MM.1S (cell line): ENCODE data around the gene NOXRED1.

Experiments
- DNase-seq: peaks from one replicate; pipeline ENCODE4 v3.0.0-alpha.2; 2015
- H2AFZ ChIP-seq: fragments of 300-600 bp; sonication (generic); 2 replicates; pipeline ENCODE4 v1.6.0; 2016; ENCODE audit warnings: antibody characterized with exemption, low read length
- H3F3A ChIP-seq: fragments of 300-600 bp; sonication (generic); 2 replicates; pipeline ENCODE4 v1.6.1; 2016; ENCODE audit warnings: mild to moderate bottlenecking, antibody characterized with exemption, low read length, moderate library complexity, mixed read lengths; ENCODE audit not compliant: insufficient read depth
- H3K27ac ChIP-seq: fragments of 300-600 bp; sonication (generic); 2 replicates; pipeline ENCODE4 v1.5.1; 2016; ENCODE audit warnings: mild to moderate bottlenecking, low read length
- H3K27me3 ChIP-seq: fragments of 300-600 bp; sonication (generic); replicated peaks from 2 replicates; pipeline ENCODE4 v1.6.0; 2016; ENCODE audit warnings: low read length; ENCODE audit not compliant: insufficient read depth
- H3K36me3 ChIP-seq: fragments of 300-600 bp; sonication (generic); replicated peaks from 2 replicates; pipeline ENCODE4 v1.6.1; 2016; ENCODE audit warnings: mild to moderate bottlenecking, low read length, mixed read lengths; ENCODE audit not compliant: insufficient read depth
- H3K4me1 ChIP-seq: fragments of 300-600 bp; sonication (generic); 2 replicates; pipeline ENCODE4 v1.6.1; 2016; ENCODE audit warnings: low read length, mixed read lengths
- H3K4me2 ChIP-seq: fragments of 300-600 bp; sonication (generic); 2 replicates; pipeline ENCODE4 v1.6.0; 2016; ENCODE audit warnings: low read depth, low read length
- H3K4me3 ChIP-seq: fragments of 300-600 bp; sonication (generic); 2 replicates; pipeline ENCODE4 v1.5.1; 2016; ENCODE audit warnings: low read length, mixed read lengths
- H3K79me2 ChIP-seq: fragments of 300-600 bp; sonication (generic); 2 replicates; pipeline ENCODE4 v1.6.1; 2016; ENCODE audit warnings: mixed run types, low read length, mixed read lengths
- H3K9ac ChIP-seq: fragments of 300-600 bp; sonication (generic); 2 replicates; pipeline ENCODE4 v1.6.1; 2016; ENCODE audit warnings: low read length, mixed read lengths
- H3K9me2 ChIP-seq: fragments of 300-600 bp; sonication (generic); replicated peaks from 2 replicates; pipeline ENCODE4 v1.6.1; 2016; ENCODE audit warnings: mild to moderate bottlenecking, low read length, mixed read lengths; ENCODE audit not compliant: insufficient read depth
- H3K9me3 ChIP-seq: fragments of 300-600 bp; sonication (generic); replicated peaks from 2 replicates; pipeline ENCODE4 v1.6.1; 2016; ENCODE audit warnings: mild to moderate bottlenecking, low read length, mixed read lengths; ENCODE audit not compliant: insufficient read depth
- H4K20me1 ChIP-seq: fragments of 300-600 bp; sonication (generic); 2 replicates; pipeline ENCODE4 v1.6.1; 2016; ENCODE audit warnings: mild to moderate bottlenecking, low read length, moderate library complexity, mixed read lengths; ENCODE audit not compliant: insufficient read depth
- CTCF ChIP-seq: fragments of 300-600 bp; sonication (generic); IDR thresholded peaks from 2 replicates; pipeline ENCODE4 v1.5.1; 2016; ENCODE audit warnings: antibody characterized with exemption, low read length, mixed read lengths
- EZH2 ChIP-seq: fragments of 300-600 bp; sonication (generic); optimal IDR thresholded peaks from 2 replicates; pipeline ENCODE3; 2017; ENCODE audit warnings: low read depth, mild to moderate bottlenecking, antibody characterized with exemption, low read length, mixed read lengths
- EZH2phosphoT487 ChIP-seq: fragments of 300-600 bp; sonication (generic); IDR thresholded peaks from 2 replicates; pipeline ENCODE4 v1.6.1; 2018; ENCODE audit warnings: antibody characterized with exemption, low read length

The NOXRED1 gene

GRCh38 chr14:77469067-77469505, 45.8 kb upstream of the NOXRED1 start:
- no peak overlapping the region for H3K4me2 ChIP-seq
- no peaks in the 10 kb centered on the region for H3F3A ChIP-seq
- TF ChIP-seq EZH2phosphoT487 = no peak
- TF ChIP-seq CTCF = no peak
- TF ChIP-seq EZH2 = no peak
- DNase-seq = no peak
- no peaks in the 10 kb centered on the region for H3K79me2 ChIP-seq
- no peak overlapping the region for H2AFZ ChIP-seq
- H3K36me3 ChIP-seq = no peaks in the 10 kb centered on the region
- H3K4me3 ChIP-seq = no peak overlapping the region
- no peaks in the 10 kb centered on the region for H3K4me1 ChIP-seq
- no peaks in the 10 kb centered on the region for H3K9me2 ChIP-seq
- H3K27me3 ChIP-seq = no peaks in the 10 kb centered on the region
- H3K27ac ChIP-seq = no peak overlapping the region
- H3K9me3 ChIP-seq = no peaks in the 10 kb centered on the region
- no peak overlapping the region for H3K9ac ChIP-seq
- no peaks in the 10 kb centered on the region for H4K20me1 ChIP-seq

- no peaks in the 10 kb centered on the region for H3F3A ChIP-seq
- no peak overlapping the region for H3K4me3 ChIP-seq
- no peaks in the 10 kb centered on the region for H3K9me3 ChIP-seq
- H3K27me3 ChIP-seq = no peaks in the 10 kb centered on the region
- DNase-seq = no peak
- TF ChIP-seq EZH2phosphoT487 (no peak), CTCF (no peak), EZH2 (no peak)
- no peaks in the 10 kb centered on the region for H3K36me3 ChIP-seq
- no peak overlapping the region for H3K4me2 ChIP-seq
- H2AFZ ChIP-seq = no peak overlapping the region
- H3K79me2 ChIP-seq = no peaks in the 10 kb centered on the region
- no peak overlapping the region for H3K9ac ChIP-seq
- no peaks in the 10 kb centered on the region for H3K9me2 ChIP-seq
- H4K20me1 ChIP-seq = no peaks in the 10 kb centered on the region
- no peak overlapping the region for H3K27ac ChIP-seq
- no peaks in the 10 kb centered on the region for H3K4me1 ChIP-seq
Measured at GRCh38 chr14:77467801-77468200, 44.5 kb upstream of the NOXRED1 start.

GRCh38 chr14:77459072-77459723, 35.9 kb upstream of the NOXRED1 start:
- H3K79me2 ChIP-seq = peaks cover 46% of the 10 kb centered on the region

More at GRCh38 chr14:77459072-77459723, 35.9 kb upstream of the NOXRED1 start:
- Histone ChIP-seq H3K27ac (no peak overlapping the region; the same call in 1 of the 2 replicates), H3F3A (peaks cover 8% of the 10 kb centered on the region; the same call in 1 of the 2 replicates), H4K20me1 (no peaks in the 10 kb centered on the region), H2AFZ (no peak overlapping the region), H3K4me1 (peaks cover 9% of the 10 kb centered on the region), H3K9ac (peak overlapping the region; percentile 77; the same call in 1 of the 2 replicates), H3K9me2 (no peaks in the 10 kb centered on the region), H3K36me3 (0 out of 2 replicates have a peak, but pooled peaks cover 7% of the 10 kb centered on the region), H3K9me3 (no peaks in the 10 kb centered on the region), H3K27me3 (no peaks in the 10 kb centered on the region), H3K4me3 (peak overlapping the region; percentile 88), H3K4me2 (peak overlapping the region; percentile 86)
- TF ChIP-seq EZH2phosphoT487 (no peak), CTCF (peak; percentile 44)
- DNase-seq = peak; percentile 29
